NCI-H82 (cell line): ENCODE measurements around the gene NPY.

Experiments used
- DNase-seq: peaks from one replicate; lab custom pipeline; 2025; lab: John Stamatoyannopoulos, UW

The NPY gene

GRCh38 chr7:24316340-24316739 lies 32.4 kb downstream of the NPY start:
- no peak for DNase-seq

GRCh38 chr7:24318326-24318725 lies 34.3 kb downstream of the NPY start:
- peak; percentile 62 for DNase-seq

- DNase-seq, result no peak
Measured at GRCh38 chr7:24319209-24319608, 35.2 kb downstream of the NPY start.

- no peak for DNase-seq
Measured at GRCh38 chr7:24323961-24324480, 40.0 kb downstream of the NPY start.

GRCh38 chr7:24325708-24326107 lies 41.7 kb downstream of the NPY start:
- no peak for DNase-seq

GRCh38 chr7:24328050-24328449 lies 44.1 kb downstream of the NPY start:
- DNase-seq, result no peak

- DNase-seq, result no peak
Measured at GRCh38 chr7:24328894-24329293, 44.9 kb downstream of the NPY start.

GRCh38 chr7:24334012-24334411 lies 50.0 kb downstream of the NPY start:
- no peak for DNase-seq

GRCh38 chr7:24334627-24335026 lies 50.6 kb downstream of the NPY start:
- no peak for DNase-seq

GRCh38 chr7:24336461-24336860 lies 52.5 kb downstream of the NPY start:
- no peak for DNase-seq

- DNase-seq, result no peak
Measured at GRCh38 chr7:24337180-24337579, 53.2 kb downstream of the NPY start.

- no peak for DNase-seq
Measured at GRCh38 chr7:24339575-24339974, 55.6 kb downstream of the NPY start.

- no peak for DNase-seq
Measured at GRCh38 chr7:24340727-24341126, 56.7 kb downstream of the NPY start.
